MCF 10A (cell line): ENCODE data around the gene CFAP97D1. TPM values are rescaled to one million over a fixed set of nuclear protein-coding genes. Genes with fewer than 3 reads are reported as not detected.

ENCODE experiments used
- Bru-seq: library from RNA; stranded (reverse); fragments of 400-500 nt; gene quantifications from one replicate; lab custom pipeline; 2021; lab: Mats Ljungman, UMichigan
- BruChase-seq, 2 experiments: library from RNA; stranded (reverse); fragments of 400-500 nt; gene quantifications; one replicate each; lab custom pipeline; 2021; lab: Mats Ljungman, UMichigan
- BruUV-seq: library from RNA; stranded (reverse); fragments of 400-500 nt; replicated peaks from 2 replicates; lab custom pipeline; 2021; lab: Mats Ljungman, UMichigan
- CTCF ChIA-PET: fragments of 300-600 bp; sonication (Branson Sonifier 250); formaldehyde crosslinking; extraction: SDS; loops from one replicate; lab custom pipeline; 2021; ENCODE audit warnings: antibody characterized with exemption, inconsistent platforms; lab: Yijun Ruan, JAX
- POLR2A ChIA-PET: fragments of 300-600, 350-650 bp; sonication (Branson Sonifier 250); formaldehyde crosslinking; extraction: SDS; loops from one replicate; lab custom pipeline; 2020; ENCODE audit warnings: antibody characterized with exemption, inconsistent platforms; lab: Yijun Ruan, JAX
- DNase-seq: peaks from one replicate; pipeline ENCODE4 v3.0.0-alpha.2; 2018; ENCODE audit not compliant: unreplicated experiment
- H3K27ac Mint-ChIP-seq: one replicate; pipeline ENCODE4 v1.8.0; 2022; ENCODE audit warnings: mild to moderate bottlenecking, low read depth, mixed read lengths; ENCODE audit not compliant: unreplicated experiment
- H3K27me3 Mint-ChIP-seq: one replicate; pipeline ENCODE4 v1.8.0; 2022; ENCODE audit warnings: mixed read lengths; ENCODE audit not compliant: insufficient read depth, unreplicated experiment
- H3K36me3 Mint-ChIP-seq: one replicate; pipeline ENCODE4 v1.8.0; 2022; ENCODE audit warnings: mild to moderate bottlenecking, moderate library complexity, mixed read lengths; ENCODE audit not compliant: insufficient read depth, unreplicated experiment
- H3K4me1 Mint-ChIP-seq: one replicate; pipeline ENCODE4 v1.8.0; 2022; ENCODE audit warnings: mixed read lengths; ENCODE audit not compliant: insufficient read depth, unreplicated experiment
- H3K4me3 Mint-ChIP-seq: one replicate; pipeline ENCODE4 v1.8.0; 2022; ENCODE audit warnings: mild to moderate bottlenecking, moderate library complexity, mixed read lengths; ENCODE audit not compliant: unreplicated experiment
- H3K9me3 Mint-ChIP-seq: one replicate; pipeline ENCODE4 v1.8.0; 2022; ENCODE audit warnings: mixed read lengths; ENCODE audit not compliant: unreplicated experiment
- CTCF ChIP-seq: fragments of 200-600 bp; IDR thresholded peaks from one replicate; pipeline ENCODE4 v1.8.0; 2022; ENCODE audit warnings: antibody characterized with exemption, mild to moderate bottlenecking; ENCODE audit not compliant: unreplicated experiment
- intact Hi-C: fragments of 100-400 bp; cut with micrococcal nuclease; formaldehyde crosslinking; loops from 2 replicates; pipeline ENCODE4 v1.14.1; 2022
- long read RNA-seq: library from polyadenylated mRNA; stranded (forward); transcript quantifications from one replicate; pipeline ENCODE4 v2.0.0, GENCODE V29; 2022
- total RNA-seq: library from RNA; stranded (reverse); gene quantifications from 2 replicates; pipeline ENCODE4 v1.2.3, GENCODE V29; 2022

Gene CFAP97D1
- not detected in 2 replicates for total RNA-seq
- percentile 10 among the genes with signal in this experiment for Bru-seq, nascent RNA
- BruChase-seq, experiment 1, labeled RNA remaining after a 6-hour chase: percentile 9 among the genes with signal in this experiment
- percentile 13 among the genes with signal in this experiment for BruChase-seq, experiment 2, labeled RNA remaining after a 2-hour chase
- long read RNA-seq: 0 reads

GRCh38 chr17:43780135-43780534 lies at the start of gene CFAP97D1:
Gene CFAP97D1 (plus strand): TSS chr17:43780435. CDS start chr17:43780463, 28 bp downstream.
- ChIA-PET CTCF (interaction anchor here (0.6 to 1.3 kb wide), 3 partner anchors 13 to 86 kb away, joined by 3 read pairs; no protein-coding TSS in a partner anchor), POLR2A (interaction anchor here (0.6 to 3.0 kb wide), 2 partner anchors 10 to 204 kb away, joined by 3 to 8 read pairs; no protein-coding TSS in a partner anchor)
- DNase-seq: no peak
- Mint-ChIP-seq H3K36me3 (peaks cover 11% of the 10 kb centered on the region), H3K27me3 (no peaks in the 10 kb centered on the region), H3K9me3 (peaks cover 7% of the 10 kb centered on the region), H3K27ac (no peak within 1 kb of the TSS), H3K4me1 (peaks cover 4% of the 10 kb centered on the region), H3K4me3 (peak within 1 kb of the TSS; percentile 77)
- BruUV-seq: no TSS peak
- no peak for TF ChIP-seq CTCF
- intact Hi-C loops: loop anchor here (5.0 kb wide), 1 partner anchor 52 kb away; the partner anchor contains the start of gene MPP3

GRCh38 chr17:43732958-43733357 lies 47.3 kb upstream of the CFAP97D1 start:
- Mint-ChIP-seq H3K9me3 (no peaks in the 10 kb centered on the region), H3K27ac (no peak overlapping the region), H3K4me3 (no peak overlapping the region), H3K36me3 (no peaks in the 10 kb centered on the region), H3K4me1 (peaks cover 7% of the 10 kb centered on the region), H3K27me3 (no peaks in the 10 kb centered on the region)
- POLR2A ChIA-PET: interaction anchor here (1.1 kb wide), 1 partner anchor 48 kb away, joined by 3 read pairs; no protein-coding TSS in a partner anchor
- intact Hi-C loops: no loop called here
- CTCF ChIA-PET: interaction anchor here (0.6 to 2.3 kb wide), 6 partner anchors 27 to 155 kb away, joined by 3 to 9 read pairs (median 4); no protein-coding TSS in a partner anchor
- BruUV-seq: no TSS peak
- no peak for TF ChIP-seq CTCF
- DNase-seq: peak; percentile 63

- no TSS peak for BruUV-seq
- H3K4me1 Mint-ChIP-seq: peaks cover 7% of the 10 kb centered on the region
- H3K4me3 Mint-ChIP-seq: no peak overlapping the region
- intact Hi-C loops: no loop called here
- no peak overlapping the region for H3K27ac Mint-ChIP-seq
- no peak for TF ChIP-seq CTCF
- POLR2A ChIA-PET: interaction anchor here (0.8 to 1.1 kb wide), 2 partner anchors 26 to 49 kb away, joined by 3 to 5 read pairs; no protein-coding TSS in a partner anchor
- no peaks in the 10 kb centered on the region for H3K27me3 Mint-ChIP-seq
- DNase-seq: no peak
- no peaks in the 10 kb centered on the region for H3K9me3 Mint-ChIP-seq
- H3K36me3 Mint-ChIP-seq: no peaks in the 10 kb centered on the region
- CTCF ChIA-PET: interaction anchor here (0.7 to 2.1 kb wide), 4 partner anchors 32 to 168 kb away, joined by 3 to 9 read pairs (median 4); no protein-coding TSS in a partner anchor
Measured at GRCh38 chr17:43733956-43734355, 46.3 kb upstream of the CFAP97D1 start.

- ChIA-PET POLR2A (interaction anchor here (0.8 kb wide), 1 partner anchor 25 kb away, joined by 5 read pairs; no protein-coding TSS in a partner anchor), CTCF (interaction anchor here (1.5 to 2.1 kb wide), 2 partner anchors 32 to 40 kb away, joined by 6 to 9 read pairs; no protein-coding TSS in a partner anchor)
- H3K4me1 Mint-ChIP-seq: peaks cover 7% of the 10 kb centered on the region
- no peaks in the 10 kb centered on the region for H3K36me3 Mint-ChIP-seq
- peak; percentile 56 for DNase-seq
- no peaks in the 10 kb centered on the region for H3K9me3 Mint-ChIP-seq
- H3K27ac Mint-ChIP-seq: no peak overlapping the region
- no peak for TF ChIP-seq CTCF
- intact Hi-C loops: no loop called here
- H3K27me3 Mint-ChIP-seq: no peaks in the 10 kb centered on the region
- BruUV-seq: no TSS peak
- H3K4me3 Mint-ChIP-seq: no peak overlapping the region
Measured at GRCh38 chr17:43734376-43734775, 45.9 kb upstream of the CFAP97D1 start.
